Myocyte (in vitro differentiated cells): Measurements from ENCODE around the gene SLC1A4. TPM values are rescaled to one million over a fixed set of nuclear protein-coding genes. Genes with fewer than 3 reads are reported as not detected.

Experiments used
- DNase-seq: peaks from one replicate; pipeline ENCODE4 v3.0.0-alpha.2; 2012; ENCODE audit warnings: low read depth
- total RNA-seq: library from RNA; depleted of rRNA; stranded (reverse); fragments of >200 nt; gene quantifications from 2 replicates; pipeline ENCODE4 v1.2.3, GENCODE V29; 2014

The SLC1A4 gene
- total RNA-seq, 1 donor from 2014 or later, result 29.1 TPM

DNA sequence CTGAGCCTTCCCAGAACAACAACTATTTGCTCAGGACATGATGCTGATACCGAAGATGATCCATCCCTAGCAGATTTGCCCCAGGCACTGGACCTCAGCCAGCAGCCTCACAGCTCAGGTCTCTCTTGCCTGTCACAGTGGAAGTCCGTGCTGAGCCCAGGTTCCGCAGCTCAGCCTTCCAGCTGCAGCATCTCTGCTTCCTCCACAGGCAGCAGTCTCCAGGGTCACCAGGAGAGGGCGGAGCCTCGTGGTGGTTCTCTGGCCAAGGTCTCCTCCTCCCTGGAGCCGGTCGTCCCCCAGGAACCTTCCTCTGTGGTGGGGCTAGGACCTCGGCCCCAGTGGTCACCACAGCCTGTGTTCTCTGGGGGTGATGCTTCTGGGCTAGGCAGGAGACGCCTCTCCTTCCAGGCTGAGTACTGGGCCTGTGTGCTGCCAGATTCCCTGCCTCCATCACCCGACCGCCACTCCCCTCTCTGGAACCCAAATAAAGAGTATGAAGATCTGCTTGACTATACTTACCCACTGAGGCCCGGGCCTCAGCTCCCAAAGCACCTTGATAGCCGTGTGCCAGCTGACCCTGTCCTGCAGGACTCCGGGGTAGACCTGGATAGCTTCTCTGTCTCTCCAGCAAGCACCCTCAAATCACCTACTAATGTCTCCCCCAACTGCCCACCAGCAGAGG is 82.4 kb downstream of the SLC1A4 start:
- no peak for DNase-seq

DNA sequence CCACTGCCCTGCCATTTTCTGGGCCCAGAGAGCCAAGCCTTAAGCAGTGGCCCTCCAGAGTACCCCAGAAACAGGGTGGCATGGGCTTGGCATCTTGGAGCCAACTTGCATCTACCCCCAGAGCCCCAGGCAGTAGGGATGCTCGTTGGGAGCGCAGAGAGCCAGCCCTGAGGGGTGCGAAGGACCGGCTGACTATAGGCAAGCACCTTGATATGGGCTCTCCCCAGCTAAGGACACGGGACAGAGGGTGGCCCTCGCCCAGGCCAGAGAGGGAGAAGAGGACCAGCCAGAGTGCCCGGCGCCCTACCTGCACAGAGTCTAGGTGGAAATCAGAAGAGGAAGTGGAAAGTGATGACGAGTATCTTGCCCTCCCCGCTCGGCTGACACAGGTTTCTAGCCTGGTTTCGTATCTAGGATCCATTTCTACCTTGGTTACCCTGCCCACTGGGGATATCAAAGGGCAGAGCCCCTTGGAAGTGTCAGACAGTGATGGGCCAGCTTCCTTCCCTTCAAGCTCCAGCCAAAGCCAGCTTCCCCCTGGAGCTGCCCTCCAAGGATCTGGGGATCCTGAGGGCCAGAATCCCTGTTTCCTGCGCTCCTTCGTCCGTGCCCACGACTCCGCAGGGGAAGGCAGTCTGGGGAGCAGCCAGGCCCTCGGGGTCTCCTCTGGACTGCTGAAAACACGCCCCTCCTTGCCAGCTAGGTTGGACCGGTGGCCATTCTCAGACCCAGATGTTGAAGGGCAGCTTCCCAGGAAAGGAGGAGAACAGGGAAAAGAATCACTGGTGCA is 83.2 kb downstream of the SLC1A4 start:
- no peak for DNase-seq

Other genes with a start within 250 kb of the SLC1A4 start
- 25.0 and 36.8 TPM in 2 replicates for gene CEP68, start 67.0 kb downstream of the SLC1A4 start, total RNA-seq
- gene RAB1A, start 140.7 kb downstream of the SLC1A4 start, total RNA-seq, result 72.4 and 117 TPM in 2 replicates
- gene ACTR2, start 238.4 kb downstream of the SLC1A4 start, total RNA-seq, result 58.5 and 62.7 TPM in 2 replicates